Measurements from ENCODE around the gene TBP.
A peak's percentile ranks its signal among the peaks of the same experiment; 100 is the strongest.

Gene TBP

DNA sequence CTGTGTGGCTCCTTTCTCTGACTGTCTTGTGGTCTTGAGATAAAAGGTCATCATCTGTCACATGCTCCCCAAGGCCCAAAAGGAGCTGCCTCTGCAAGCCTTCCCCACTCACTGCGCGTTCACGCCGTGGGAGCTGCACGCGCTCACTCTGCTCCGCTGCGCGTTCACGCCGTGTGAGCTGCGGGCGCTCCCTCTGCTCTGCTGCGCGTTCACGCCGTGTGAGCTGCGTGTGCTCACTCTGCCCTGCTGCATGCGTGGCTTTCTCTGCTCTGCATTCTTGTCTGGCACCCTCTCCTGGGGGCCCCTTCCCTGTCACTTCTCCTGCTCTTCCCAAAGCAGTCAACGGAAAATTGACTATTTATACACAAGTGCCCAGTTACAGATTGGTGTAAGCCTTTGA is 43.5 kb upstream of the TBP start:
- no peak for DNase-seq (ENCODE audit: low read depth)
- TF ChIP-seq, protein P1, sequence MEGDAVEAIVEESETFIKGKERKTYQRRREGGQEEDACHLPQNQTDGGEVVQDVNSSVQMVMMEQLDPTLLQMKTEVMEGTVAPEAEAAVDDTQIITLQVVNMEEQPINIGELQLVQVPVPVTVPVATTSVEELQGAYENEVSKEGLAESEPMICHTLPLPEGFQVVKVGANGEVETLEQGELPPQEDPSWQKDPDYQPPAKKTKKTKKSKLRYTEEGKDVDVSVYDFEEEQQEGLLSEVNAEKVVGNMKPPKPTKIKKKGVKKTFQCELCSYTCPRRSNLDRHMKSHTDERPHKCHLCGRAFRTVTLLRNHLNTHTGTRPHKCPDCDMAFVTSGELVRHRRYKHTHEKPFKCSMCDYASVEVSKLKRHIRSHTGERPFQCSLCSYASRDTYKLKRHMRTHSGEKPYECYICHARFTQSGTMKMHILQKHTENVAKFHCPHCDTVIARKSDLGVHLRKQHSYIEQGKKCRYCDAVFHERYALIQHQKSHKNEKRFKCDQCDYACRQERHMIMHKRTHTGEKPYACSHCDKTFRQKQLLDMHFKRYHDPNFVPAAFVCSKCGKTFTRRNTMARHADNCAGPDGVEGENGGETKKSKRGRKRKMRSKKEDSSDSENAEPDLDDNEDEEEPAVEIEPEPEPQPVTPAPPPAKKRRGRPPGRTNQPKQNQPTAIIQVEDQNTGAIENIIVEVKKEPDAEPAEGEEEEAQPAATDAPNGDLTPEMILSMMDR (conservative IDR thresholded peaks at IDR 0.05; ENCODE audit: low read depth, low read length) = no peak
- H3K4me3 ChIP-seq (ENCODE audit: low read depth, low read length) = no peak overlapping the region

DNA sequence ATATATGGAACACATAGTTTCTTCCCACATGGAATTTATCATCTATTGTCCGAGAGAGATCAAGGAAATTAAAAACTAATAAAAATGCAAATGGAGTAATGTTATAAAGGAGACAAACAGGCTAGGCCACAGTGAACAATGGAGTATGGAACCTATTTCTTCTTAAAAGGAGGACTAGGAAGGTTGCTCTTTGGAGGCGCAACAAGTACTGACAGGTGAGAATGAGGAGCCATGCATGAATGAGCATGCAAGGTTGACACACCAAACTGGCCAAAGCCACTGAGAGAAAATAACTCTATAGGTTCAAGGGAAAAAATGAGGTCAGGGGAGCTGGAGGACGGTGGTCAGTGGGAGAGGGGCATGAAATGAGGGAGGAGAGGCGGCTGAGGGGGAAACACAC is 41.9 kb upstream of the TBP start:
- no peak for DNase-seq (ENCODE audit: low read depth)
- H3K4me3 ChIP-seq (ENCODE audit: low read depth, low read length) = no peak overlapping the region
- TF ChIP-seq, protein P1 (conservative IDR thresholded peaks at IDR 0.05; ENCODE audit: low read depth, low read length) = no peak

- H3K4me3 ChIP-seq (ENCODE audit: low read depth, low read length) = no peak overlapping the region
- TF ChIP-seq, protein P1 (conservative IDR thresholded peaks at IDR 0.05; ENCODE audit: low read depth, low read length) = no peak
- DNase-seq (ENCODE audit: low read depth) = no peak
These were observed 39.3 kb upstream of the TBP start for GRCh38 chr6:170514908-170515307.

- H3K4me3 ChIP-seq (ENCODE audit: low read depth, low read length) = no peak overlapping the region
- TF ChIP-seq, protein P1 (conservative IDR thresholded peaks at IDR 0.05; ENCODE audit: low read depth, low read length) = peak; percentile 96
- DNase-seq (ENCODE audit: low read depth) = peak; percentile 89
These were observed 37.2 kb upstream of the TBP start for GRCh38 chr6:170516783-170517616.

DNA sequence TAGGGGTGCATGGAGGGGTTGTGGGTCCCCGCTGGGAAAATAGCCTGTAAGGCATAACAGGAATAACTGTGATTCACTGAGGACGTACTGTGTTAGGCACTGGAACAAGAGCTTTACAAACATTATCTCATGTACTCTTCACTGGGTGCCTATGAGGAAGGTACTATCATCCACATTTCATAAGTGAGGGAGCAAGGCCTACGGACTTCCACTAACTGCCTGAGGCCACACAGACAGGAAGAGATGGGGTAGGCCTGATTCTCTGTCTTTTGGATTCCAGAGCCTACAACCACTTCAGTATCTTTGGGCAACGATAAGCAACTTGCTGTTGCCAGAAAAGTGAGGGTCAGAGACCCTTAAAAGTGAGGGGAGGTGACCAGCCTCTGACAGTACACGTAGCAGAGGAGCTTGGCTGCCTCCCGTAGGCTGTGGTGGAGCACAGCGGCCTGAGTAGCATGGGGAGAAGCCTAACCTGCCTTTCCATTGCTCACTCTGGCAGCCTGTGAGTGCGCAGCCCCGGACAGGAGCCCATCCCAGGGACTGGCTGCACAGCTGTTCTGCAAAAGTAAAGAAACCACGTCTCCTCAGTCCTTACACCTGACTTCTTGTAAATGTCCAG is 31.5 kb upstream of the TBP start:
- no peak overlapping the region for H3K4me3 ChIP-seq (ENCODE audit: low read depth, low read length)
- TF ChIP-seq, protein P1 (conservative IDR thresholded peaks at IDR 0.05; ENCODE audit: low read depth, low read length) = peak; percentile 65
- DNase-seq (ENCODE audit: low read depth) = peak; percentile 54

DNA sequence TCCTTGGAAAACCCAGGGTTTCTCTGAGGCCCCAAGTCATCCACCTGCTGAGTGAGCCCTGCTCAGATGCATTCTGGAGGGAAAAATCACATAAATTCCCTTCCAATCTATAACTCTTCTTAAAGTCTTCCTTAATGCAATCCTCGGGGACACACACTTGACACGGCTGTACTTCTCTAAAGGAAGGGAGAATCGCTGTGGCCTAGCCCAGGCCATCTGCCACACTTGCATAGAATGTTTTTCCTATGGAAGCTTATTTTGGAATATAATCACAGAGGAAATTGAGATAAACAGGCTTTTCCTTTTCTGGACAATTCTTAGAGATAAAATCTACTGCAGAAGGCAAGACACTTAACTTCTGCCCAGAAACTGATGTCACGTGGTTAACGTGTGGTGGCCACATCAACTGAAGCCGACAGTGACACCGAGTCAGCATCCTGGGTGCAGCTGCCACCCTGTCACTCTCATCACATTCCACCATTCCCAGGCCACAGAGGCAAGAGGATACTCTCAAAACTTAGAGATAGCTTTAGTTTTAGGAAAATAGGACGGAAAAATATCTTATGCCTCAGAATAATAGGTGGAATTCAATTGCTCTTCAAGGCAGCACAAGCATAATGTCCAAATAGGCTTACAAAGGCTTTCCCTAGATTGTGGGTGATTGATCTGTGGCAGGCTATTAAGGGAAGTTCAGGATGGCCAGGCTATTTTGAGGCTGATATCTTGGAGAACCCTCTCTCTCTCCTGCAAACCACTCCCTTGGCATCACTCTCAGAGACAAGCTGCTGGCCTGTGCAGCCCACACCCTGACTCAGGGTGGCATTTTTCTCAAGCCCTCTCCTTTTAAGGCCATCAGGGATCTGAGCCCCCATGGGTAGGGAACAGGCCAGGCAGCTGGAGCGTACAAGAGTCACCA is 30.7 kb upstream of the TBP start:
- H3K4me3 ChIP-seq (ENCODE audit: low read depth, low read length) = no peak overlapping the region
- TF ChIP-seq, protein P1 (conservative IDR thresholded peaks at IDR 0.05; ENCODE audit: low read depth, low read length) = no peak
- no peak for DNase-seq (ENCODE audit: low read depth)

Data from choroid plexus epithelial cell (primary cell).